NOMO-1 treated with dmso at 0.1 percent for 144 hours (cell line): ENCODE results near the gene PRR19.
A peak's percentile ranks its signal among the peaks of the same experiment; 100 is the strongest.

ENCODE experiments used
- DNase-seq: peaks from one replicate; lab custom pipeline; 2025; ENCODE audit not compliant: unreplicated experiment; lab: John Stamatoyannopoulos, UW

Gene PRR19

GRCh38 chr19:42294471-42295137, 7.3 kb upstream of the PRR19 start:
- DNase-seq, result no peak

- DNase-seq, result no peak
These were observed 6.6 kb upstream of the PRR19 start for GRCh38 chr19:42295342-42295741.

- DNase-seq, result no peak
These were observed 6.0 kb upstream of the PRR19 start for GRCh38 chr19:42295831-42296525.

- DNase-seq, result no peak
These were observed 4.9 kb upstream of the PRR19 start for GRCh38 chr19:42297039-42297438.

GRCh38 chr19:42303101-42303464, 1.2 kb downstream of the PRR19 start:
- no peak for DNase-seq

- DNase-seq, result no peak
These were observed 1.9 kb downstream of the PRR19 start for GRCh38 chr19:42303876-42304275.

- no peak for DNase-seq
These were observed 4.7 kb downstream of the PRR19 start for GRCh38 chr19:42306646-42307045.

GRCh38 chr19:42309686-42310085, 7.8 kb downstream of the PRR19 start:
- no peak for DNase-seq

GRCh38 chr19:42311657-42312056, 9.7 kb downstream of the PRR19 start:
- no peak for DNase-seq

- no peak for DNase-seq
These were observed 10.4 kb downstream of the PRR19 start for GRCh38 chr19:42312370-42312769.

GRCh38 chr19:42313096-42313839, 11.3 kb downstream of the PRR19 start, which contains the start of gene TMEM145:
Gene TMEM145, plus strand, starts transcription at chr19:42313309. Its CDS starts 68 bp downstream, at chr19:42313377.
- peak; percentile 24 for DNase-seq

- DNase-seq, result no peak
These were observed 12.2 kb downstream of the PRR19 start for GRCh38 chr19:42313840-42314755.

- no peak for DNase-seq
These were observed 13.1 kb downstream of the PRR19 start for GRCh38 chr19:42315024-42315423.

GRCh38 chr19:42316223-42317211, 14.6 kb downstream of the PRR19 start:
- peak; percentile 19 for DNase-seq

- no peak for DNase-seq
These were observed 15.6 kb downstream of the PRR19 start for GRCh38 chr19:42317535-42317934.

GRCh38 chr19:42322305-42322704, 20.4 kb downstream of the PRR19 start:
- DNase-seq, result no peak

- no peak for DNase-seq
These were observed 21.5 kb downstream of the PRR19 start for GRCh38 chr19:42323473-42323851.

- peak; percentile 29 for DNase-seq
These were observed 22.1 kb downstream of the PRR19 start for GRCh38 chr19:42323852-42324654.
